ENCODE results near the gene GSC2.
"Not testable (repeated sequence)": the region's sequence is repeated elsewhere in the genome, so short reads cannot be mapped to it uniquely, and the experiment has no call there.

The GSC2 gene

DNA sequence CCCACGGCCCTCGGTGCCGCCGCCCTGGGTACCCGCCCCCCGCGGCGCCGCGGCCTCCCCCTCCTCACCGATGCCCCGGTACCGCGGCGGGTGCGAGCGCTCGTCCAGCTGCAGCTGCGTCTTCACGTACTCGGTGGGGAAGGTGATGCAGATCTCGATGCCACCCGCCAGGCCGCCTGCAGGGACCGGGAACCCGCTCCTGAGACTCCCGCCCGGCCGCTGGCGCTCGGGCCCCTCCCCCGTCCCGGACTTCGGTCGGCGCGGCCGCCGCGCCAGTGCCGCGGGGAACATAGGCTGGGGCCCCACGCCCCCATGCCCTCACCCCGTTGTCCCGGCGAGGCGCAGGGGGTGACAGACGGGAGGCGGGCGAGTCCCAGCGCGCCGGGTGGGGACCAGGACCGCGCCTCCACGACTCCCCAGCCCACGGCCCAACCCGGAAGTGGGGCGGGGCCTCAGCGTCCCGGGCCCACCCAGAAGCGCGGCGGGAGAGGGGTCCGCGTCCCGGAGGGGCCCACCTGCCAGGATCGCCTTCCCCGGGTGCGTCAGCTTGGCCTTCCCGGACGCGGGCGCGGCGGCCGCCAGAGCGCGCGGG, 28.1 kb upstream of the GSC2 start:
- no peak for DNase-seq (ENCODE audit: low read depth)

DNA sequence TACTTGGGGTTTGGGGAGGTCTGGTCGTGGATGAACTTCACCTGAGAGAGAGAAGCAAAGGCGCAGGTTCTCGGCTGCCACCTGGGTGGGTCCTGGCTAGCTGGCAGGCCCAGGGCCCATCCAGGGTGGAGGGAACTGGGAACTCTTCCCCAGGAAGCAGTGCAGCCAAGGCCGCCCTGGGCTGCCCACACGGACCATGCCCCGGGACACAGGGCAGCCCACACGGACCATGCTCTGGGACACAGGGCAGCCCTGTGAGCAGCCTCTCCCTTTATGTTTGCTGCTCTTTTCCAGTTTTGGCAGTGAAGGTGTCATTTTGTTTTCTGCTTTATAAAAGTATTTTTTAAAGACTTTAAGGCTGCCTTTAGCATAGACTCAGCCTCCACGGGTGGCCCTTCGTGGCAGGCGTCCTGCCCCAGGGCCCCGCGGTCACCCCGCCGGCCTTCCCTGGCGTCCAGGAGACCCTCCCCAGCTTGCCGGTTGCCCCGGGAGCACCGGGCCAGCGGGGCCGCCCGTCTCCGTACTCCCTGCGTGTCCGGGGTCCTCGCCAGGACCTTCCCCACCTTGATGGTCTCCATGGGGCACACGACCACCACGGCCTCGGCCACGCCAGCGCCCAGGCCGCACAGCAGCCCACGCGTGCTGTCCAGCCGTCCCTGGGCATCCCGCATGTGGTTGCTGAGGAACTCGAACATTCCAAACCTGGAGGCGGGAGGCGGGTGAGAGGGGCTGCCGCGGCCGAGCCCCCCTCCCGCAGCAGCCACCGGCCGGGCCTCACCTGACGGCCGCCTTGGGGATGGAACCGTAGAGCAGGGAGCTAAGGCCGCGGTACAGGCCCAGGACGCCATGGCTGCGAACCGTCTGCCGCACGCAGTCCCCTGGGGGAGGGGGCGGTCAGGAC, 27.3 kb upstream of the GSC2 start:
- no peak for DNase-seq (ENCODE audit: low read depth)

DNA sequence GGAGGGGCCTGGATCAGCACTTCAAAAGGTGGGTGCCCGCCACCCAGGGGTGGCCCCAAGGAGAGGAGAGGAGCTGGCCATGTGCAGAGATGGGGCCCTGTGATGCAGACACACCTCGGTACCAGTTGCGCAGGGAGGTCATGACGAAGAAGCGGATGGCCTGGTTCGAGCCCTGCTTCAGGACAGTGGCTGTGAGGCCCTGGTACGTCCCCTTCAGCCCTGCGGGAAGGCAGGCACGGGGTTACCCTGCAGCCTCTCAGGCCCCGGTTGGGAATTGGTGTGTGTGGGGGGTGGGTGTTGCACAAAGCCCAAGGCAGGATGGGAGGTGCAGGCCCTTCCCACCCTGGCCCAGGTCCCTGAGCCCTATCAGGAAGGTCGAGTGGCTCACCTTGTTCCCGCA, 26.6 kb upstream of the GSC2 start:
- no peak for DNase-seq (ENCODE audit: low read depth)

DNA sequence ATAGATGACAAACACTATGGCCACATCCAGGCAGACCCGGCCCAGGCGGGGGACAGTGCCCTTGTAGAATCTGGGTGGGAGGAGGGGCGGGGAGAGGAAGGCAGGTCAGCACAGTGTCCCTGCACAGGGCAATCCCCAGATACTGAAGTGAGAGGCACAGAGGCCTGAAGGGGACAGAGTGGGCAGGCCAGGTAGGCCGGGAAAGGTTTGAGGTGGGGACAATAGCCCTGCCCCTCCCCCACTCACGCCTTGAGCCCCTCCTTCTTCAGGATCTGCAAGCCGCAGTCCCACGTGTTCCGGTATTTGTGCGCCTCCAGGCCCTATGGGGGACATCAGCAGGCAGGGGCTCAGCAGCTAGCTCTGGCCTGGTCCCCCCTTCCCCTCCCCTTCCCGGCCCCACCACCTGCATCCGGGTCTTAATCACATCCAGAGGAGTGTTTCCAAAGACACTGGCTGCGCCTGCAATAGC, 26.1 kb upstream of the GSC2 start:
- DNase-seq (ENCODE audit: low read depth) = no peak

DNA sequence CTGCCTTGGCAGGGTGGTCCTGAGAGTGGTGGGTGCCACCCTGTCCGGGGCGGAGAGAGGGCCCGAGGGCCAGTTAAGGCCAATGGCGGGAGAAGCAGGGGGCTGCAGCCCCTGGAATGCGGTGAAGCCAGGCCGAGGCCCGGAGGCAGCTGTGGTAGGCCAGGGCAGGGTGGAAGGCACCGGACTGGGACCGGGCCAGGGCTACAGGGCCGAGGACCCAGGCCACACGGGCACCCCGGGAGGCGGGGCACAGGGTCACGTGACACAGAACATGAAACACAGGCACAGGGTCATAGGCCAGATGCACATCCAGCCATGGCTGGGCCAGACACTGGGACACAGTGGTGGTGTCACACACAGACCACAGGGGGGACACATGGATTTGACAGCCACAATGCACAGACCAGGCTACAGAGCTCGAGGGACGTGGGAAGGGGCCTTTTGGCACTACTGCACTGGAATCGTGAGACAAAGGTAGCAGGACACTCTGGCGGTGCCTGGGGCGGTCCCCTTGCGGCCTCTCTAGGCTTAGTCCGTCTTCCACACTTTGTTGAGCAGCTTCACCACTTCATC, 25.6 kb upstream of the GSC2 start:
- no peak for DNase-seq (ENCODE audit: low read depth)

DNA sequence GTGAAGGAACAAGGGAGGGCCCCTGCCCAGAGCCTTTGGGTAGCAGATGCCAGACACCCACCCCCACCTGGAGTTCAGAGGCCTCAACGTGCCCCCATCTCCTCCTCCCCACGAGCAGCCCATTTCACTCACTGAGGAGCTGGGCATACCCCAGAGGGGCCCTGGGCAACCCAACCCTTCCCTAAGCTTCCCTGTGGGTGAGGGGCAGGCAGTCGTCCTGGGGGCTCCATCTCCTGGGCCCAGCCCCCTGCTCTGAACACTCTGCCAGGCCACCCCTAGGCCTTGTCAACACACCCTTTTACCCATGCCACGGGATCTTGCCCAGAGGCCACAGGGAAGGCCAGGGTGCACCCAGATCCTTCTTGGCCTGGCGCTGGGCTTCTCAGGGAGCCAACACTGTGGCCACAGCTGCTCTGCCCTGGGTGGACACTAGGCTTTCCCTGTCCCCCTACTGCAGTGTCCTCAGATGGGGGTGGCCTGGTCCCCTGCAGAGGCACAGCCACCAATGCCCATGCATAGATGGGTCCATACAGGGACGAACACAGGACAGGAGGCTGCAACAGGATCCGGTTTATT, 25.0 kb upstream of the GSC2 start:
- no peak for DNase-seq (ENCODE audit: low read depth)

DNA sequence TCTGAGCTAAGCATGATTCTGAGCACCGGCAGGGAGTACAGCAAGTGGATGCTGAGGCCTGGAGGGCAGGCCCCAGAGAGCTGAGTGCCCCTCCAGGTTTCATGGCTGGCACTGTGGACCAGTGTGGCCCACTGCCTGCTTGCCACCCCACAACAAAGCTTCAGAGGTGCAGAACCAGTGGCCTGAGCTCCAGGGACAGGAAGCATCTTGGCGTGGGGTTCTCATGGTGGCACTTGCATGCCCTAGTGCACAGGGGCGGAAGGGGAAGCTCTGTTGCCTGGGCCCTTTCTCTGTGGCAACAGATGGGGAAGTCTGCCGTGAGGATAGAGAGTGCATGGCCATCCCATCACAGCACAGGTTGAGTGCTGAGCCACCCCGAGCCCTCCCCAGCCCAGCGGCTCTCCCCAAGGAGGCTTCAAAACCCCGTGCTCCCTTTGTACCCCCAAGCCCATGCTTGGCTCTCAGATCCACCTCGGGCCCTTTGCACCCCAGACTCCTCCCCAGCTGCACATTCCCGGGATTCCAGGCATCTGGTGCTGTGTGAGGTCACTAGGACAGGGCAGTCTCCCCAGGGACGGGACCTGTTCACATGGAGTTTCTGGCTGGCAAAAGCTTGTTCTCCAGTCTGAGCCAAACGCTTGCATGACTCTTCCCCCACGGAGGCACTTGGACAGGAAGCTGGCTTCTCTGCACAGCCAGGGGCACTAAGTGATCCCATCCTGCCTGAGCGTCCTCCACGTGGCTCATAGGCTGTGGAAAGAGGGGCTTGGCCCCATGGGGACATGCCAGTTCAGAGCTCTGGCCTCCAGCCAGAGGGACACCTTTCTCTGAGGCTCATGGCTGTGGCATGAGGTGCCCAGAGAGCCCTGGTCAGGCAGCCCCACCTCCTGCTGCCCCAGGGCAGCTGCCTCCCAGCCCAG, 24.3 kb upstream of the GSC2 start:
- no peak for DNase-seq (ENCODE audit: low read depth)

DNA sequence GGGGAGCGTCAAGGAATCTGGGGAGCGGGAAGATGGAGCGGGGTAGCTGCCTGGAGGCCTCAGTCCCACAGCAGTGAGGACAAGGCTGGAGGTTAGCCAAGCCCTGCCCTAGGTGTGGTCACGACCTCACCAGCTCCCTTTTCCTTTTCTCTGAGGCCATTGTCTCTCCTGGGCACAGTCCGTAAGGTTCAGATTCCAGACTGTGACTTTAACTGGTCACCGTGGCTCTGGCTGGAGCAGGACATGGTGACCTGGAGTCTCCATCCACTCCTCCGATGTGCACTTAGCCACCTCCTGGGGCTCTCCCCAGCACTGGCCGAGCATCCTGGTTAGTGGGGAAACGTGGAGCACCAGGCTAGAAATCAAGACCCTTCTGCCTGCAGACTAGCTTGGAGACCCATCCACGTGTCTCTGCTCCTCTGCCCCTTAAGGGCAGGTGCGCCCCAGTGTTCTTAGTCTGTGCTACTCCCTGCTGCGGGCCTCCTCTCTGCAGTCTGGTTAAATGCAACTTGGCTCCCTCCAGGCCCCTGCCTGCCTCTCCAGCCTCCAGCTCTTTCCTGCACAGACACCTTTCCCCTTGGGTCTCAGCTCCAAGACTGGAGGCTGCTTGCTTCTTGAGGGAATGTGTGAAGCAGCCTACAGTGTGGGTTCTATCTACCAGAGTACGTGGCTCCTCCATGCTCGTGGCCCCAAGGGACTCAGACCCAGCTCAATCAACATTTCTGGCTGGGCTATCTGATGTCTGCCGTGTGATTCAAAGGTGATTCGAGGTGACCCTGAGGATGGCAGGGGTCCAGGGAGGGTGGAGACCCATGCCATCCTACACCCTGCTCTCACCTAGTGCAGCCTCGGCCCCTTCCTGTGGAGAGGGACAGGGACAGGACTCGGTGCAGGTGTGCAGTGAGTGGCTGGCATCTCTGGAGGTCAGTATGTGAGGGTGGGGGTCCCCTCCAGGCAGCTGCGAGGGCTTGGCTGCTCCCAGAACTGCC, 23.2 kb upstream of the GSC2 start:
- no peak for DNase-seq (ENCODE audit: low read depth)

DNA sequence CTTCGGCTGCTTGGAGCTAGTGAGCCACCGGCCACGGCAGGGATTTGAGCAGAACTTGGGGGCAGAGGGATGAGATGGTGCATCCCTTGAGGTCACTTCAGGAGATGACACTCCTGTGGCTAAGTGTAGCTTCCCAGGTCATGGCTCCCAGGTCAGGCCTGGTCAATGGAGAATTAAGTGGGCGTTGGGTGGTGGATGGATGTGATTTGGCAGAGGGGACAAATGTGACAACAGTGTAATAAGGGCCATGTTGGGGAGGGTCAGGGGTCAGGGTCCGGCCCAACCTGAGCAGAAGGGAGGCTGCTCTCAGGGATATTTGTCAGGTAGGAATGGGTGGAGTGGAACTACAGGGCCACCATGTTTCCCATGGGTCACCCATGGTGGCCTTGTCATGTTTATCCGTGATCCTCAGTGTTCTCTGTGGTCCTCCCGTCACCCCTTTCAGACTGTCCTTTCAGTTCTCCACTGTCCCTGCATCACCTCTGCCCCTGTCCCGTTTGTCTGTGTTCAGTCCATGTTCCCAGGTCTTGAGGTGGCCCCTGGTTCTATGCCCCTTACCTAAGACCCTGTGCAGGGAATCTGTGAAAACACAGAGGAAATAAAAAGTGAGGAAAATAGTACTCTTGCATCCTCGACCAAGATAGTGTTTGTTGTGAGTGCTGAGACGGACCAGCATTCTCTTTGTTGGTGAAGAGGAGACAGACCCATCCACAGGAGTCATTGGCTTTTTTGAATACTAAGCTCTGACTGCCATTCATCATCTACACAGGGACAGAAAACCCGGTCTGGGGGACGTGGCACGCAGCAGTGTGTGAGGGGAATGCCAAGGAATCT, 22.3 kb upstream of the GSC2 start:
- DNase-seq (ENCODE audit: low read depth) = no peak

DNA sequence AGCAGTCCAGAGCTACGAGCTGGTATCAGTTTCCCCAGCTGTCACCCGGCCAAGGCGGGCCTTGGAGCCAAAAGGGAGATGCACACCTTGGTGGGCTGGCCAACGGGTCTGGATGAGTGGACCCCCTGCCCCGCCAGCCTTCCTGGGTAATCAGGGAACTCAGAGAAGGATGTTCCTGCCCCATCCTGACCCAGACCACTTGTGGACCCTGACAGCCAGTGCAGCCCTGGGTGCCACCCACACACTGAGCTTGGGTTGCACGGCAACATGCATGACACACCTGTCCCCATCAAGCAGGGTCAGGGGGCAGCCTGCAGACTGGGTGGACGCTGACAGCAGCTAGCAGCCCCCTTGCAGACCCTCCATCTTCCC, 19.8 kb upstream of the GSC2 start:
- DNase-seq (ENCODE audit: low read depth) = no peak

DNA sequence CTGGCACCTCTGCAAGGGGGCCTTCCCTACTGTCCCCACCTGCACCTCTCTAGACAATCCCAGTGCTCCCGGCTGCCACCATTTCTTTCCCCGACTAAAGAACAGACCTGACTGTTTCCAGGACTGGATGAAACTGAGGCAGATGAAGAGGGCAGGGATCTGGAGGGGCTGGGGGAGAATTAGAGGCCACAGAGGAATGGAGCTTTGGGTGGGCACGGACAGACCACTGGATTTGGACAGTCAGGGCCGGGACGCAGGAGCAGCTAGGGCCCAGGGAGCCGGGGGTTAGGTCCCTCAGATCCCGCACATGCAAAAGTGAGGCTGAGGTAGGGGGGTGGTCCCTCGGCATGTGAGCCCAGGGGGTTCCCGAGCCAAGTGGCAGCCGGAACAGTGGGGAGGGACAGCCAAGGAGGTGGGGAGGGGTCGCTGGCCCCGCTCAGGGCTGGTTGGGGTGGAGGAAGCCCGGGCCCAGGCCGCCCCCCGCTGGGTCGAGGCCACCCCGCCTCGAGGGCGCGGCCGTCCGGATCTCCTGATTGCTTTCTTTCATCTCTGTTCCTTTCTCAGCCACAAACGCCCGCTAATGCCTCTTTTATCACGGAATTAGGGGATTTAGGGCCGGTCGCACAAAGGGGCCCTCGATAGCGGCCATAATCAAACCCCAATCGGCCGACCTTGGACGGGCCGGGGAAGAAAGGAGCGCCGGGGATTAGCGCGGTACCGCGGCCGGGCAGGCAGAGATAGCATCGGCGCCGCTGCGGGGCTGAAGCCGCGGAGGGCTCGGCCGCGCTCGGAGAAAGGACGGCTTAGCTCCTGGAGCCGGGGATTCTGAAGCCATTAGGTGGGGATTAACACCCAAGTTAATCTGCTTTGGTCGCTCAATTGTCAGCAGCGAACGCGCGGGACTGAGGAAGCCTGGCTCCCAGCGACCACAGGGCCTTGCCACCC, 19.2 kb upstream of the GSC2 start:
- DNase-seq (ENCODE audit: low read depth) = no peak

DNA sequence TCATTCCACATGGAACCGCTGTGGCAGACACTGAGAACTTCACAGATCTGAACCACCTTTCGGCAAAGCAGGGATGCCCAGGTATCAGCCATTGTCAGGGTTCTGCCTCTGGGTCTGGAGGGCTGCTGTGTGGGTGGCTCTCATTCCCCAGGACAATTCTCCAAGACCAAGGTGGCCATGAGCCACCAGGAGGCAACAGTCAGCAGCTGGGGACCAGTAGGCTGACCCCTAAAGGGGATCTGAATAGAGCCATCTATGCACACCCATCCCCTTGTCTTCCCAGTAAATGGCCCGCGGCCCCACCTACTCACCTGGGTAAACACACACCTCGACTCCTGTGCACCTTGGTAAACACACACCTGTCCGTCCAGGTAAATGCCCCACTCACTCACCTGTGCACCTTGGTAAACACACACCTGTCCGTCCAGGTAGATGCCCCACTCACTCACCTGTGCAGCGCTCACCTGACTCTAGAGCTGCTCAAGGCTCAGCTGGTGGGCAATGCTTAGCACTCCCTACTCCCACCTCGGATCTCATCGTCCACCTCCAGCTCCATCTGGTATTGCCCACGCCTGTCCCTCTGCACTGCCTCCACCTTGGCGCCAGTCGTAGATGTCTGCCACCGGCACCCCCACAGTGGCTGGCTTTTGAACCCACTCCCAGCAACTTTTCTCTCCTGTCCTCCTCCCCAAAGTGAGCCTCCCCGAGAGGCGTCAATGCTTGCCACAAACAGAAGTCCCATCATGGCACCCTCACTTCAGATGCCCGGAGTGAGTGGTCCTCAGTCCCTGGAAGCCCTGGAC, 18.2 kb upstream of the GSC2 start:
- no peak for DNase-seq (ENCODE audit: low read depth)

DNA sequence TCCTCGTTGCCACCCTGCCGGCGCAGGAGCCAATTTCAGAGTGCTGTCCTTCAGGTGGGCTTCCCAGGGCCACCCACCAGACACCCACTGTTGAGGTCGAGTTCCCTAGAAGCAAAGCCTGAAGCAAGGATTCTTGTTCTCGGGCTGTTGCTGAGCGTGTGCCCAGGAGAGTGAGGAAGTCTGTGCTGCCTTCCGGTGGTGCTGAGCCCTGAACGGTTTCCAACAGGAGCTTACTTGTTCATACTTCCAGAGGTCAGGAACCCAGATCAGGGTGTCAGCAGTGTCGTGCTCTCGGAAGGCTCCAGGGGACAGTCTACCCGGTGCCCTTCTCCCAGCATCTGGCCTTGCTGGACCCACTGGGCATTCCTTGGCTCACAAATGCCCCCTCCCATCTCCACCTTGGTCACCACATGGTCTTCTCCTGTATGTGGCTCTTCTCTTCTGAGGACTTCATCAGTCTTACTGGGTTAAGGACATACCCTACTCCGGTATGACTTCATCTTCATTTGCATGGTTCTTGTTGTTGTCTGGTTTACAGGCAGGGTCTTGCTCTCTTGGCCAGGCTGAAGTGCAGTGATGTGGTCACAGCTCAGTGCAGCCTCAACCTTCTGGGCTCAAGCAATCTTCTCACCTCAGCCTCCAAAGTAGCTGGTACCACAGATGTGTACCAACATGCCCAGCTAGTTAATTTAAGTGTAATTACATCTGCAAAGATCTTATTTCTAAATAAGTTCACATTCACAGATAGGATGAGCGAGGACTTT, 17.2 kb upstream of the GSC2 start:
- DNase-seq (ENCODE audit: low read depth) = no peak

DNA sequence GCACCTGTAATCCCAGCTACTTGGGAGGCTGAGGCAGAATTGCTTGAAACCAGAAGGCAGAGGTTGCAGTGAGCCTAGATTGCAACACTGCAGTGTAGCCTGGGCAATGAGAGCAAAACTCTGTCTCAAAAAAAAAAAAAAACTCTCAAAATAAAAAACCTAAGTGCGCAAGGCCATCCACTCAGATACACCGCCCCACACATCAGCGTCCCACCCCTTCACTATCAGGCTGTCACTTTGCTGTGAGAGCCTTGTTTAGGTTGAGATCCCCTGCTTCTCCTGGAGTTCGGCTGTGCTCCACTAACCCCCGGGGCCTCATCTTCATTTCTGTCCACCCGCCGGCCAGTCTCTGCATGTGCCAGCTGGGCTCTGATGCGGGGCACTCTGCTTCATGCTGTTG, 16.3 kb upstream of the GSC2 start:
- no peak for DNase-seq (ENCODE audit: low read depth)

DNA sequence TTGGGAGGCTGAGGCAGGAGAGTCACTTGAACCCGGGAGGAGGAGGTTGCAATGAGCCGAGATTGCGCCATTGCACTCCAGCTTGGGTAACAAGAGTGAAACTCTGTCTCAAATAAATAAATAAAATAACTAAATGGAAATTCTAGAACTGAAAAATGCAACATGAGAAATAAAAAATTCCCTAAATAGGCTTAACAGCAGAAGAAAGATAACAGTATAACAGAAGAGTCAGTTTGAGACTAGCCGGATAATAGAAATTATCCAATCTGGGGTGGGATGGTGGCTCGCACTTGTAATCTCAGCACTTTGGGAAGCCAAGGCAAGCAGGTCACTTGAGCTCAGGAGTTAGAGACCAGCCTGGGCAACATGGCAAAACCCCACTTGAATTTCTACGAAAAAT, 14.3 kb upstream of the GSC2 start:
- DNase-seq (ENCODE audit: low read depth) = no peak

DNA sequence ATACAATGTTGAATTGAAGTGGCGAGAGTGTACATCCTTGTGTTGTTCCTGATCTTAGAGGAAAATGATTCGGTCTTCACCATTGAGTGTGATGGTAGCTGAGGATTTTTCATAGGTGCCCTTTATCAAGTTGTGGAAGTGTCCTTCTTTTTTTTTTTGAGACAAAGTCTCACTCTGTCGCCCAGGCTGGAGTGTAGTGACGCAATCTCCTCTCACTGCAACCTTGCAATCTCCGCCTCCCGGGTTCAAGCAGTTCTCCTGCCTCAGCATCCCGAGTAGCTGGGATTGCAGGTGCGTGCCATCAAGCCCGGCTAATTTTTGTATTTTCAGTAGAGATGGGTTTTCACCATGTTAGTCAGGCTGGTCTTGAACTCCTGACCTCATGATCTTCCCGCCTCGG, 8.6 kb upstream of the GSC2 start:
- not testable (repeated sequence) for DNase-seq (ENCODE audit: low read depth)

DNA sequence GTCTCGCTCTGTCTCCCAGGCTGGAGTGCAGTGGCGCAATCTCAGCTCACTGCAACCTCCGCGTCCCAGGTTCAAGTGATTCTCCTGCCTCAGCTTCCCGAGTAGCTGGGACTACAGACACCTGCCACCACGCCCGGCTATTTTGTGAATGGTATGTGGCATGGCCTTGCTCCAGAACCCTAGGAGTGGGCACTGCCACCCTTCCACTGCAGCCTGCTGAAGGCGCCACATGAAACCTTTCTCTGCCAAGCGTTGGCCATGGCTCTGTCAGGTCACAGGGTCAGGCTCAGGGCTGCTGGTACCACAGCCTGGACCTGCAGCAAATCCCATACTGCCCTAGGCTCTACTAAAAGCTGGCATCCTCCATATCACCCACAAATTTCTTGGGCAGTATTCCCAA, 6.0 kb upstream of the GSC2 start:
- not testable (repeated sequence) for DNase-seq (ENCODE audit: low read depth)

Measured in CMK (cell line).